IMR-90 (cell line): ENCODE results near the gene ZNF627. TPM values are rescaled to one million over a fixed set of nuclear protein-coding genes. Genes with fewer than 3 reads are reported as not detected.

Experiments used
- ATAC-seq: fragments of 200-7000 bp; cut with Tn5 transposase; 2 replicates; pipeline ENCODE4 v1.9.1; 2020; ENCODE audit warnings: low read depth, mild to moderate bottlenecking, moderate library complexity
- BruUV-seq: library from RNA; stranded (reverse); fragments of 400-500 nt; replicated peaks from 2 replicates; lab custom pipeline; 2021; lab: Mats Ljungman, UMichigan
- CTCF ChIA-PET: fragments of 300-600 bp; formaldehyde crosslinking; extraction: SDS; loops from one replicate; lab custom pipeline; 2021; ENCODE audit warnings: antibody characterized with exemption; lab: Yijun Ruan, JAX
- POLR2A ChIA-PET: fragments of 300-600 bp; sonication (Branson Sonifier 250); formaldehyde crosslinking; loops from one replicate; lab custom pipeline; 2022; ENCODE audit warnings: antibody characterized with exemption; ENCODE audit not compliant: unreplicated experiment; lab: Charles Lee
- DNase-seq: peaks from one replicate; pipeline ENCODE4 v3.0.0; 2013
- H2AFZ ChIP-seq: replicated peaks from 2 replicates; pipeline ENCODE3; 2013; ENCODE audit warnings: low read length, mild to moderate bottlenecking; ENCODE audit not compliant: poor library complexity
- H2AK5ac ChIP-seq: 2 replicates; pipeline ENCODE4 v1.6.1; 2013; ENCODE audit warnings: low read depth, low read length, inconsistent platforms
- H2AK9ac ChIP-seq: replicated peaks from 2 replicates; pipeline ENCODE3; 2013; ENCODE audit warnings: mild to moderate bottlenecking, low read depth, low read length, moderate library complexity; ENCODE audit not compliant: poor library complexity
- H2BK120ac ChIP-seq: 2 replicates; pipeline ENCODE4 v1.6.1; 2013; ENCODE audit warnings: low read depth, low read length, inconsistent platforms
- H2BK15ac ChIP-seq: 3 replicates; pipeline ENCODE4 v1.6.1; 2013; ENCODE audit warnings: low read depth, low read length, inconsistent platforms
- H2BK20ac ChIP-seq: 2 replicates; pipeline ENCODE4 v1.6.1; 2013; ENCODE audit warnings: low read depth, mild to moderate bottlenecking, inconsistent platforms, low read length, moderate library complexity
- H2BK5ac ChIP-seq: 2 replicates; pipeline ENCODE4 v1.6.1; 2013; ENCODE audit warnings: mild to moderate bottlenecking, low read depth, low read length, inconsistent platforms; ENCODE audit not compliant: poor library complexity, severe bottlenecking
- H3K14ac ChIP-seq: replicated peaks from 2 replicates; pipeline ENCODE4 v1.6.1; 2013; ENCODE audit warnings: low read depth, low read length, inconsistent platforms
- H3K18ac ChIP-seq: 2 replicates; pipeline ENCODE4 v1.6.1; 2013; ENCODE audit warnings: low read depth, low read length, control low read depth
- H3K23ac ChIP-seq: 2 replicates; pipeline ENCODE4 v1.6.1; 2013; ENCODE audit warnings: low read depth, low read length, inconsistent platforms
- H3K27ac ChIP-seq: 2 replicates; pipeline ENCODE4 v1.5.1; 2013; ENCODE audit warnings: mild to moderate bottlenecking, control low read depth, low read length; ENCODE audit not compliant: insufficient read depth
- H3K27me3 ChIP-seq: 2 replicates; pipeline ENCODE4 v1.6.1; 2013; ENCODE audit warnings: low read length; ENCODE audit not compliant: control insufficient read depth, insufficient read depth
- H3K36me3 ChIP-seq: 2 replicates; pipeline ENCODE4 v1.6.1; 2013; ENCODE audit warnings: low read length, mixed read lengths; ENCODE audit not compliant: control insufficient read depth, insufficient read depth
- H3K4ac ChIP-seq: 2 replicates; pipeline ENCODE4 v1.6.1; 2013; ENCODE audit warnings: low read depth, low read length, inconsistent platforms
- H3K4me1 ChIP-seq: 2 replicates; pipeline ENCODE4 v1.6.1; 2013; ENCODE audit warnings: low read length, mixed read lengths; ENCODE audit not compliant: control insufficient read depth, insufficient read depth
- H3K4me2 ChIP-seq: 2 replicates; pipeline ENCODE4 v1.6.1; 2013; ENCODE audit warnings: low read depth, mild to moderate bottlenecking, control low read depth, low read length, moderate library complexity
- H3K4me3 ChIP-seq: 2 replicates; pipeline ENCODE4 v1.5.1; 2013; ENCODE audit warnings: low read depth, mild to moderate bottlenecking, control low read depth, low read length, moderate library complexity; ENCODE audit not compliant: insufficient read depth
- H3K56ac ChIP-seq: 2 replicates; pipeline ENCODE4 v1.6.1; 2013; ENCODE audit warnings: low read length, inconsistent platforms; ENCODE audit not compliant: insufficient read depth; ENCODE audit errors: extremely low read depth
- H3K79me1 ChIP-seq, 2 experiments: 2 replicates each; pipeline ENCODE4 v1.6.1; 2013; ENCODE audit warnings: low read length in 2 of 2, inconsistent platforms in 1 of 2, low read depth in 1 of 2
- H3K9ac ChIP-seq: 2 replicates; pipeline ENCODE4 v1.6.1; 2013; ENCODE audit warnings: low read depth, low read length, control low read depth
- H3K9me1 ChIP-seq: 2 replicates; pipeline ENCODE4 v1.6.1; 2013; ENCODE audit warnings: low read length, inconsistent platforms; ENCODE audit not compliant: insufficient read depth
- H3K9me3 ChIP-seq: 2 replicates; pipeline ENCODE4 v1.6.1; 2013; ENCODE audit warnings: low read length; ENCODE audit not compliant: control insufficient read depth, insufficient read depth
- H4K20me1 ChIP-seq: 2 replicates; pipeline ENCODE4 v1.6.1; 2013; ENCODE audit warnings: low read length, inconsistent platforms; ENCODE audit not compliant: insufficient read depth
- H4K5ac ChIP-seq: 2 replicates; pipeline ENCODE4 v1.6.1; 2013; ENCODE audit warnings: mild to moderate bottlenecking, low read depth, low read length, control low read depth
- H4K8ac ChIP-seq, 2 experiments: 2 replicates each; pipeline ENCODE4 v1.6.1; 2013; ENCODE audit warnings: low read depth in 2 of 2, low read length in 2 of 2, control low read depth in 1 of 2, inconsistent platforms in 1 of 2
- H4K91ac ChIP-seq: 2 replicates; pipeline ENCODE4 v1.6.1; 2013; ENCODE audit warnings: low read depth, low read length, inconsistent platforms; ENCODE audit not compliant: insufficient read depth
- BHLHE40 ChIP-seq: fragments of 150-350 bp; IDR thresholded peaks from 2 replicates; pipeline ENCODE4 v1.6.1; 2016; ENCODE audit warnings: mild to moderate bottlenecking, low read depth, low read length
- CEBPB ChIP-seq: IDR thresholded peaks from 2 replicates; pipeline ENCODE4 v1.6.1; 2012; ENCODE audit warnings: low read depth, low read length, improper control_type of control experiment
- FOS ChIP-seq: fragments of 150-350 bp; IDR thresholded peaks from 2 replicates; pipeline ENCODE4 v1.6.1; 2016; ENCODE audit warnings: low read depth, low read length
- MAFK ChIP-seq: IDR thresholded peaks from 2 replicates; pipeline ENCODE4 v1.6.1; 2012; ENCODE audit warnings: low read depth, low read length, improper control_type of control experiment
- MXI1 ChIP-seq: IDR thresholded peaks from 2 replicates; pipeline ENCODE4 v1.6.1; 2012; ENCODE audit warnings: low read depth, mild to moderate bottlenecking, low read length, moderate library complexity, borderline replicate concordance
- NFE2L2 ChIP-seq: fragments of 150-350 bp; IDR thresholded peaks from 2 replicates; pipeline ENCODE4 v1.6.1; 2016; ENCODE audit warnings: low read depth, mild to moderate bottlenecking, low read length
- POLR2A ChIP-seq: IDR thresholded peaks from 2 replicates; pipeline ENCODE4 v1.6.1; 2012; ENCODE audit warnings: mild to moderate bottlenecking, low read depth, low read length
- USF2 ChIP-seq: fragments of 150-350 bp; IDR thresholded peaks from 2 replicates; pipeline ENCODE4 v1.6.1; 2017; ENCODE audit warnings: mild to moderate bottlenecking, antibody characterized with exemption, low read length, low read depth
- WGBS, 2 experiments: methylation state at CpG; one replicate each; pipeline versions ENCODE4 v1.1.5 to v1.1.7; 2013; ENCODE audit warnings: missing lambda C conversion rate in 2 of 2; ENCODE audit not compliant: insufficient read length in 1 of 2; ENCODE audit errors: extremely low coverage in 2 of 2; 5-methylcytosine and 5-hydroxymethylcytosine counted together
- dilution Hi-C: fragments of 300-500 bp; cut with HindIII; formaldehyde crosslinking; loops from one replicate; pipeline ENCODE4 v1.14.3; 2018; ENCODE audit warnings: low sequenced_read_pairs; ENCODE audit not compliant: unreplicated experiment
- in situ Hi-C: fragments of 300-500 bp; cut with MboI; formaldehyde crosslinking; loops from 3 replicates; pipeline ENCODE4 v1.14.3; 2019; ENCODE audit warnings: low sequenced_read_pairs, inconsistent platforms, mixed read lengths
- intact Hi-C: fragments of 100-400 bp; cut with micrococcal nuclease; formaldehyde crosslinking; loops from 2 replicates; pipeline ENCODE4 v1.10.0; 2022
- polyA plus RNA-seq, 3 experiments: library from polyadenylated mRNA; depleted of rRNA; stranded (reverse); fragments of >200 nt; gene quantifications; 2 replicates each; pipeline ENCODE4 v1.2.3, GENCODE V29; 2012; ENCODE audit warnings: low replicate concordance in 1 of 3
- total RNA-seq: library from RNA; depleted of rRNA; stranded (reverse); fragments of >200 nt; gene quantifications from 2 replicates; pipeline ENCODE4 v1.2.3, GENCODE V29; 2012

The ZNF627 gene
- total and polyA plus RNA-seq, 2 of the 4 experiments (the other 2 are of a cell fraction), result 6.3 to 34.4 TPM

GRCh38 chr19:11658970-11659369, 61.7 kb downstream of the ZNF627 start:
- ATAC-seq, result no peak
- H2BK15ac ChIP-seq, result no peak overlapping the region
- H3K18ac ChIP-seq, result no peak overlapping the region
- H3K36me3 ChIP-seq, result no peaks in the 10 kb centered on the region
- no peaks in the 10 kb centered on the region for H3K9me3 ChIP-seq
- intact Hi-C loops, result no loop called here
- no peak overlapping the region for H2BK20ac ChIP-seq
- dilution Hi-C loops, result no loop called here
- H3K4me3 ChIP-seq, result no peak overlapping the region
- no peak for TF ChIP-seq USF2
- TF ChIP-seq BHLHE40, result no peak
- TF ChIP-seq NFE2L2, result no peak
- TF ChIP-seq MAFK, result no peak
- no peak for TF ChIP-seq POLR2A
- TF ChIP-seq CEBPB, result no peak
- no peak for TF ChIP-seq FOS
- no peak for TF ChIP-seq MXI1
- no peak overlapping the region for H4K91ac ChIP-seq
- no TSS peak for BruUV-seq
- H2AFZ ChIP-seq, result no peak overlapping the region
- H2BK120ac ChIP-seq, result no peak overlapping the region
- no peak for DNase-seq
- WGBS, 2 experiments, result 71% methylated on average over 4 of the region's 7 CpGs; no CpG with 5 or more reads in 1 of the 2 experiments
- no peak overlapping the region for H3K27ac ChIP-seq
- H3K23ac ChIP-seq, result no peak overlapping the region
- no peaks in the 10 kb centered on the region for H3K9me1 ChIP-seq
- no peak overlapping the region for H4K5ac ChIP-seq
- H2AK5ac ChIP-seq, result no peak overlapping the region
- no peaks in the 10 kb centered on the region for H4K20me1 ChIP-seq
- H2BK5ac ChIP-seq, result no peak overlapping the region
- no peaks in the 10 kb centered on the region for H3K4me1 ChIP-seq
- in situ Hi-C loops, result no loop called here
- H3K9ac ChIP-seq, result no peak overlapping the region
- POLR2A ChIA-PET, result no interaction called here
- H3K79me1 ChIP-seq, result no peaks in the 10 kb centered on the region
- CTCF ChIA-PET, result no interaction called here
- no peak overlapping the region for H2AK9ac ChIP-seq
- no peak overlapping the region for H3K56ac ChIP-seq
- no peak overlapping the region for H3K4me2 ChIP-seq
- H4K8ac ChIP-seq, result no peak overlapping the region
- H3K14ac ChIP-seq, result no peak overlapping the region
- H3K27me3 ChIP-seq, result no peaks in the 10 kb centered on the region
- no peak overlapping the region for H3K4ac ChIP-seq
